ENCODE measurements around the gene B4GAT1.
"Not testable (repeated sequence)": the region's sequence is repeated elsewhere in the genome, so short reads cannot be mapped to it uniquely, and the experiment has no call there.

Gene B4GAT1

DNA sequence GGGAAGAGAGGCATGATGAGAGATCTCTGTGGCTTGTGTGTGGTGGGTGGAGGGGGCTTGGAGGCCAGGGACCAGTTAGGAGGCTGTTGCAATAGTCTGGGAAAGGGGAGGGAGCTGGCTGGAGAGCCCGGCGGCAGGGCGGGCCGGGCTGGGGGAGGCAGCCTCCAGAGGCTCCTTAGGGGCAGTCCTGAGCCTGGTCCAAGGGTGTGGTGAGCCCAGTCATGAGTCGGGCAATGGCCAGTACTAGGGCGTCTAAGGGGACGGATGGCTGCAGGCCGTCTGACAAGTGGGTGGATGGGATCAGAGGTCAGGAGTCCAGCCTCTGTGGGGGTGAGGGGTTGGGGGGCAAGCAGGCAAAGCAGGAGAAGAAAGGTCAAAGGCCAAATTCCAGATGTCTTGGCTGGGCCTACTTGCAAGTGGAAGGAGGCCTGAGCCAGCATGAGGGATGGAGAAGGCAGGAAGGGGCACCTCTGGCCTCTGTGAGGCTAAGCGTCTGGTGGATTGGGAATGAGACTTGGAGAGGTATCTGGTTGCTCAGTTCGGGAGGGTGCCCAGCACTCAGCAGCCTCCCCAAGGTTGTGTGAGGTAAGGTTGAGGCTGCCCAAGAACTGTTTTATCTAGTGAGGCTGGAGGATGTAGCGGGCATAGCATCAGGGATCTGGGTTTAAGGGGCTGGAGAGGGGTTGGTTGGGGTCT is 24.5 kb downstream of the B4GAT1 start:
- DNase-seq (ENCODE audit: low spot score) = peak; percentile 70

DNA sequence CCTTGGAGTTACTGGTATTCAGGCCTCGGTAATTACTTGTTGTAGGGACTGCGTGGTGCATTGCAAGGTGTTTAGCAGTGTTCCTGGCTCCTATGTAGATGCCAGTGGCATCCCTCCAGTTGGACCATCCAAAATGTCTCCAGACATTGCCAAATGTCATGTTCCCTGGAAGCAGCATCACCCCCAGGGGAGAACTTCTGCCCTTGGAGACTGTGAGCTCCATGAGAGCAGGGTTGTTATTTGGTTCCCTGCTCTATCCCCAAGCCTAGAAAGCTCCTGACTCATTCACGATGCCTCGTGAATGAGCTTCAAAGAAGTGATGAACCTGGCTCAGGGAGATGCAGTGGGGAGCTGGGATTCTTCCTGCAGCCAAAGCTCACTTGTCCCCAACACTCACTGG is 25.8 kb downstream of the B4GAT1 start:
- no peak for DNase-seq (ENCODE audit: low spot score)

DNA sequence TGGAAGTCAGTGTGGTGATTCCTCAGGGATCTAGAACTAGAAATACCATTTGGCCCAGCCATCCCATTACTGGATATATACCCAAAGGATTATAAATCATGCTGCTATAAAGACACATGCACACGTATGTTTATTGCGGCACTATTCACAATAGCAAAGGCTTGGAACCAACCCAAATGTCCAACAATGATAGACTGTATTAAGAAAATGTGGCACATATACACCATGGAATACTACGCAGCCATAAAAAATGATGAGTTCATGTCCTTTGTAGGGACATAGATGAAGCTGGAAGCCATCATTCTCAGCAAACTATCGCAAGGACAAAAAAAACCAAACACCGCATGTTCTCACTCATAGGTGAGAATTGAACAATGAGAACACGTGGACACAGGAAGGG is 26.7 kb downstream of the B4GAT1 start:
- not testable (repeated sequence) for DNase-seq (ENCODE audit: low spot score)

DNA sequence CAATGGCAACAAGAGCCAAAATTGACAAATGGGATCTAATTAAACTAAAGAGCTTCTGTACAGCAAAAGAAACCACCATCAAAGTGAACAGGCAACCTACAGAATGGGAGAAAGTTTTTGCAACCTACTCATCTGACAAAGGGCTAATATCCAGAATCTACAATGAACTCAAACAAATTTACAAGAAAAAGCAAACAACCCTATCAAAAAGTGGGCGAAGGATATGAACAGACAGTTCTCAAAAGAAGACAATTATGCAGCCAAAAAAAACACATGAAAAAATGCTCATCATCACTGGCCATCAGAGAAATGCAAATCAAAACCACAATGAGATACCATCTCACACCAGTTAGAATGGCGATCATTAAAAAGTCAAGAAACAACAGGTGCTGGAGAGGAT is 27.1 kb downstream of the B4GAT1 start:
- not testable (repeated sequence) for DNase-seq (ENCODE audit: low spot score)

DNA sequence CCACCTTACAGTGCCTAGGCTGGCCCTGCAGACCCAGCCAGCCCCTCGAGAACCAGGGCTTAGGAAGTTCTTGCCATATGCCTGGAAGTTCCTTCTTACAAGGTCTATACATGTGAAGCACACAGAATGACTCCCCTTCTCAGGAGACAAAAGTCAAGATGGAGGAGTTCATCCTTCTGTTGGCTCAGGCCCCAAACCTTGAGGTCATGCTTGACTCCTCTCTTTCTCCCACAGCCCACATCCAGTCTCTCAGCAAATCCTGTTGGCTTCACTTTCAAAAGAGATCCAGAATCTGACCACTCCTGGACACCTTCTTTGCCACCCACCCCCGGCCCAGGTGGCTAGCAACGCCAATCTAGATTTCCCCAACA is 28.8 kb downstream of the B4GAT1 start:
- no peak for DNase-seq (ENCODE audit: low spot score)

DNA sequence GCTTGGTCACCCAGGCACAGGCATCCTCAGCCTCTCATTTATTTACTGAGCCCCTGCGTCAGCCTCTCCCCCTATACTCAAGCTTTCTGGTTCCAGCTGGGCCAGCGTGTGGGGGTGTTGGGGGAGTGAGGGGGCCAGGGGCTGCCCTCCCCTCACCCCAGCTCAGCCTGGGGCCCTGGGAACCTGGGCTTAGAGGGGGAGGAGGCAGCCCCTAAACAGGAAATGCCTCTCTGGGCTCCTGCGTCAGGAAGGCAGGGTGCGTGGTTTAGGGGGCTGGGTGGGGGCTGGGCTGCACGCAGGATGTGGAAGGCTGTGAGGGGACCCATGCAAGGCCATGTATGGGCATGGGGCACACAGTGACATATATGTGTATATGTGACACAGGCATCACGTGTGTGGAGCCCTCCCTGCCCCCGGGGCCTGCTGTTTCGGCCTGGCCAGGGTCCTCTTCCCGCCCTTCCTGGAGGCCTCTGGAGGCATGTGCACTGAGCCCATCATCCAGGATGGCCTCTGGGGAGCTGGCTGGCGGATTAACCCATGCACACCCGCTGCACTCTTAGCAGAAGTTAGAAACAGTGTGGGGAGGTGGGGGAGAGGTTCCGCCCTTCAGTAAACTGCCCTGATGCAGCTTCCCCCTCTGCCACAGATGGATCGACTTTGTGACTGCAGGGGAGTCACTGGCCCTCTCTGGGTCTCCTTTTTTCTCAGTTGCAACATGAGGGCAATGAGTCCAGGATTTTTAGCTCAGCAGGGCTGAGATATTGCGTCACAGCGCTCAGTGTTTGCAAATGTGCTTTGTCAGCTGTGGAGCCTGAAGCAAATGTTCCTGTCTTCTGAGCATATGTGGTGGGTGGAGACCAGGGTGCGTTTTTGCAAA is 29.5 kb downstream of the B4GAT1 start:
- peak; percentile 59 for DNase-seq (ENCODE audit: low spot score)

DNA sequence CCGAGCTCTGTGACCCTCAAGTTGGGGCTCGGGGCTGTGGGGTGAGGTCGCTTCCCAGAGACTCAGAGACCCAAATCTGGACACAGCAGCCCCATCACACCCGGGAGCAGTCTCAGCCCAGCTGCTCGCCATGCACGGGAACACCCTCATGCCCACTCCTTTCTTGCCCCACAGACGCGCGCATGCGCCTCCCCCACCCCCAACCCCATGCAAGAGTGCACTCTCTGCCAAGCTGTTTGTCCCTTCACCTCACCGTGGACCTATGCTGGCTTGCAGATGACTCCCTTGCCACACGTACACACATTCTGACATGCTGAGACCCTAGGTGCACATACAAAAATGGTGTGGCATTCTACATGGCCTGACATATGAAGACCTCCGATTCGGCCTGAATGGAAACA is 30.1 kb downstream of the B4GAT1 start:
- peak; percentile 81 for DNase-seq (ENCODE audit: low spot score)

DNA sequence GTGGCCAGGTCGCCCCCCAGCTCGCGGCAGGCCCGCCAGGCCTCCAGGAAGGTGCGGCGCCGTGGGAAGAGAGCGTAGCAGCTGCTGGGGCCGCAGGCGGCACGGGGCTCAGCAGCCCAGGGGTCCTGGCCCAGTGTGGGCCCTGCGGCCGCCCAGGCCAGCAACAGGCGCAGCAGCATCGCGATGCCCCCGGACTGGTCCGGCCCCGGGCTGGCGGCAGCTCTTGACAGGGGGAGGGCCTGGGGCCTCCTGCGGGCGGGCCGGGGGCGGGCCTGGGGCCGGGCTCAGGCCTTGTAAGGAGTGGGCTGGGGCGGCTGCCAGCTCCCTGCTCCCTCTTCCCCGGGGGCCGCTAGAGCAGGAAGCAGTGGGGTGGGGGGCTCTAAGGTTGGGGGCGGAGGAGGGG is 30.6 kb downstream of the B4GAT1 start, which contains the start of gene CD248:
Gene CD248 (minus strand): TSS at position 196 of the 403 bp plus-strand sequence. CDS start 17 bp downstream, at position 179.
- peak; percentile 78 for DNase-seq (ENCODE audit: low spot score)

DNA sequence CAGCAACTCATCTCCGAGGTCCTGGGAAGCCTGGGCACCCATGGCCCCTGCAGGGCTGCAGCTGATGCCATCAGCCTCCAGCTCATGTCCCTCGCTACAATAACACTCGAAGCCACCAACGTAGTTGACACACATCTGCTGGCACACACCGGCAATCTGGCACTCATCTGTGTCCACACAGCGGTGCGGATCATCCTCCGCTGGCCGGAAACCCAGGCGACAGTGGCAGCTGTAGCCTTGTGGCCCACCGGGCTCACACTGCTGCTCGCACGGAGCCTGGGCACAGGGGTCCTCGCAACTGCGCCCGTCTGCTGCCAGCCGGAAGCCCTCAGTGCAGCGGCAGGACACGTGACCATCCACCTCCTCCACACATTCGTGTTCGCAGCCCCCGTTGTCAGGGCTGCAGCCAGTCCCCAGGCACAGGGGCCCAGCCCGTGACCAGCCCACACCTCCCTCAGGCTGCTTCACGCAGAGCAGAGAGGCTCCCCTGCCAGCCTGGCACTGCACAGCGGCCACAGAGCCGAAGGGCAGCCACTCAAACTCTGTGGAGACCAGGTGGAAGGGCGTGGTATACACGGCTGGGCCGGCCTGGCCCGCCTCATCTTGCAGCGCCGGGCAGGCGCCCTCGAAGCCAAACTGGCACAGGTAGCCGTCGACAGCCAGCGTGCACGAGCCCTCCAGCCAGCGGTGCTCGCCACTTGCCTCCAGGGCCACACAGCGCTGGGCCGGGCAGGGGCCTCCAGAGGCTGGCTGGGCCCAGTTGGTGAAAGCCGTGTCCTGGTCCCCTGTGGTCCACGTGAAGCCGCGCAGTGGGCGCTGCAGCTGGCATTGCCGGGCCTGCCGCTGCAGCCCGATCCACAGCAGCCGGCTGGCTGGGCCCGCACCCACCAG is 31.3 kb downstream of the B4GAT1 start:
- no peak for DNase-seq (ENCODE audit: low spot score)

DNA sequence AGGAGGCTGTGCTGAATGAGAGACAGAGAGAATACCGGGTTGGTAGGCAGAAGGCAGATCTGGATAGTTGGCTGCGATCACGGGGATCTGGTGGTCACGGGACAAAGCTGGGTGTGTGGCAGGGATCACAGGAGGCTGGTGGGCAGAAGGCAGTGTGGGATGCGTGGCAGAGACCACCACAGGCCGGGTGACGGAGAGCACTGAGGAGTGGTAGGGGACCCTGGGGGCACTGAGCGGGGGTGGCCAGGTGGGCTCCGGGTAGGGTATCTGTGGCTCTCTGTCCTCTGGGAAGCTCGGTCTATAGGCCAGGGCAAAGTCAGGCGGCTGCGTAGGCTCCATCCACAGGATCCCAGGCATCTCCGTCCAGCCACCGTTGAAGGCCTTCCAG is 31.9 kb downstream of the B4GAT1 start:
- DNase-seq (ENCODE audit: low spot score) = no peak

DNA sequence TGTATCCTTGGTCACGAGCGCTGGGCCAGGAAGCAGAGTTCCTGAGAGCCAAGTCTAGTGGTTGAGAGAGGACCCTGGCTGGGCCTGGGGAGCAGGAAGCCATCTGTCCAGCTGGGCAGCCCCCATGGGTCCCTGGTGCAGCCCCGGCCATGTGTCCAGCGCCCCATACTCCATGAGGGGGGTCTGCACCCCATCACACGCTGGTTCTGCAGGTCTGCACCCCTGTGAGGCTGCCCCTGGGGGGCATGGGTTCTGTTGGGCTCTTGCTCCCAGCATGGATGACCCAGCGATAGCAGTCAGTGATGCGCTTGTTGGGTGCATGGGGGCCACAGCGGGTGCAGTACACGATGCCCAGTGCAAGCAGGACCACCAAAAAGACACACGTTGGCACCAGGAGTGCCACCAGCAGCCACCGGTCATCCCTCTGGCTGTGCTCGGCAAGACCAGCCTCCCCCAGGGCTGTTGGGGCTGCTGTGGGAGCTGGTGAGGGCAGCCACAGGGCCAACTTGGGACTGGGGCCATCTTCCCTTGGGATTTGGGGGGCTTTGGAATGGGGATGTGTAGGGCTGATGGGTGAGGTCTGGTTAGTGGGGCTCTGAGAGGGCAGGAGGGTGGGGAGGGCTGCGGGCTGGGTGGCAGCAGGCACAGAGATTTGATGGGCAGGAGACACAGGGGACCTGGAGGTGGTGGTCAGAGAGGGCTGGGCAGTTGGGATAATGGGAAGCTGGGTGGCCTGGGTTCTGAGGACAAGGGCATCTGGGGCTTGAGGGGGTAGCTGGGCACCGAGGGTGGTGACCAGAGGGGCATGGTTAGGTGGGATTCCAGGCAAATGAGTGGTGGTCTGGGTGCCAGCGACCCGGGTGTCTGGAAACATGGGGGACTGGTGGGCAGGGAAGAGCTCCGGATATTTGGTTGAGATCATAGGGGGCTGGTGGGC is 32.6 kb downstream of the B4GAT1 start:
- no peak for DNase-seq (ENCODE audit: low spot score)

DNA sequence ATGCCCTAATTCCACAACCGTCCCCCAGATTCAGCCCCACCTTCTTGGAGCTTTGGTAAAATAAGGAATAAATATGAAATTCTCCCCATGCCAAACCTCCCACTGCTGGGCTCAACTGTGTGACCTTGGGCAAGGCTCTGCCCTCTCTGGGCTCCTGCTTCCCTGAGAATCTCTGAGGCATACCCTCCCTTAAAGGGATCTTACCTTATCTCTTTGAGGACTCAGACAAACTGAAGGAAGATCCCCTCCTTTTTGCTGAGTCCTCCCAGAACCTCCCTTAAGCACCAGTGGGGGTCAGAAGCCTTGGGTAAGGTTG is 33.3 kb downstream of the B4GAT1 start:
- no peak for DNase-seq (ENCODE audit: low spot score)

DNA sequence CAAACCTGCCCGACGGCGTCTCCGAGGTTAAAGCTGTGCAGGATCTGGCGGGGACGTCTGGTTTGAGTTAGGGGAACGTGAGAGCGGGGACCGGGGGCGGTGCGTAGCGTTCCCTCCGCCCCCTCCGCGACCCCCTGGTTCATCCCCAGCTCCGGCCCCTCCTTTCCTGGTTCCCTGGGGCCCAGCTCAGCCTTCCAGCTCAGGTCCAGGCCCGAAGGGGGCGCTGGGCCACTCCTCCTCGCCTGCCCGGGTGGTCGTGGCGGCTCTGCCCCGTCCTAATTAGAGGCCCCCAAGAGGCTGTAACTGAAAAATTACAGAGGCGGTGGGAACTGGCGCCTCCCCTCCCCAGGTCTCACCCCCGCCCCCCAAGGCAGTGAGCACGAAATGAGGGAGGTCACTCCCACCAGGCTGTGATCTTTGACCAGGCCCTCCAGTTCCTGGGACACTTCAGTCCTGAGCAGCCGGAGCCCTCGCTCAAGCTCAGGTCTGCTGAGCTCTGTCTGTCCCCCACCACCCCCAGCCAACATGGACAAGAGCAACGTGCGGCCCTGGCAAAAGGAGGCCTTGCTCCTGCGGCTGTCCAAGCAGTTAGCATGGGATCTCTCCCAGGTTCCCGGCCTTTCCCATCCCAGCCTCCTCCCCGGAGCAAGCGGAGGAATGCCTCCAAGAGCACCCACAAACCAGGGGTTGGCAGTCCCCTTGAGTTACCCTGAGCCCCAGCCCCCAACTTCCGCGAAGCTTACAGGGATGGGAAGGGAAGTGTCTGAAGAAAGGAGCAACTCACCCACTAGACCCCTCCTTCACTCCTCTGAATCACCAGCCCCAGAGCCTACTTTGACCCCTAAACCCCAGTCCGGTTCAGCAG is 33.9 kb downstream of the B4GAT1 start:
- DNase-seq (ENCODE audit: low spot score) = no peak

DNA sequence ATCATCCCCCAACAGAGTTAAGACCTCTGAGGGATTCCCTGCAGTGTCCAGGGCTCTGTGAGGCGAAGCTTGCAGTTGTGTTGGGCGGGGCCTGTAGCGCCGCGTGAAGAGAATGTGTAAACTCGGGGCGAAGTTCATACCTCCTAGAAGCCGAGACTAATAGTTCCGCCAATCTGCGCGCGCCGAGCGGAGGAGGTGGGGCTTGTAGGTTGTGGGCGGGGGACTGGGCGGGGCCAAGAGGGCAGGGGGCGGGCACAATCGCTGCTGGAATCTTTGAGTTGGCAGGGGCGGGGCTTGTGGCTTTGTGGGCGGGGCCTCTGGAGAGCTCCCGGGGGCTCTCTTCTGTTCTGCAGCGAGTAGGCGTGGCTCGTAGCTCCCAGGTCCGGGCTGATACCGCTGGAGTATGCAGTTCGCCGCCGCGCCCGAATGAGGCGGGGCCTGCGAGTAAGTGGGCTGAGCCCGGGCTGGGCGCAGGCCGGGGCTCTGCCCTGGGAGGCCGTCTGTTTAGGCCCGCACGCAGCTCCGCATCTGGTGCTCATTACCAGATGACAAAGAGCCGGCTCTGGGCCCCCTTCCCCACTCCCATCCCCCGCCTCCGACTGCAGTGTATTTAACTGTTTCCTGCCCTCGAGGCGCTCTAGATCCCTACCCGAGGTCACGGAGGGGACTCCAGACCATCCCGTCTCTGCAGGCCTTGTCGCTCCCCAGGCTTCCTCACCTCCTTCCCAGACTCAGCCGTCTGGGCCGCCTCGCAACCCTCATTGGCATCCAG is 34.7 kb downstream of the B4GAT1 start:
- DNase-seq (ENCODE audit: low spot score) = peak; percentile 96

DNA sequence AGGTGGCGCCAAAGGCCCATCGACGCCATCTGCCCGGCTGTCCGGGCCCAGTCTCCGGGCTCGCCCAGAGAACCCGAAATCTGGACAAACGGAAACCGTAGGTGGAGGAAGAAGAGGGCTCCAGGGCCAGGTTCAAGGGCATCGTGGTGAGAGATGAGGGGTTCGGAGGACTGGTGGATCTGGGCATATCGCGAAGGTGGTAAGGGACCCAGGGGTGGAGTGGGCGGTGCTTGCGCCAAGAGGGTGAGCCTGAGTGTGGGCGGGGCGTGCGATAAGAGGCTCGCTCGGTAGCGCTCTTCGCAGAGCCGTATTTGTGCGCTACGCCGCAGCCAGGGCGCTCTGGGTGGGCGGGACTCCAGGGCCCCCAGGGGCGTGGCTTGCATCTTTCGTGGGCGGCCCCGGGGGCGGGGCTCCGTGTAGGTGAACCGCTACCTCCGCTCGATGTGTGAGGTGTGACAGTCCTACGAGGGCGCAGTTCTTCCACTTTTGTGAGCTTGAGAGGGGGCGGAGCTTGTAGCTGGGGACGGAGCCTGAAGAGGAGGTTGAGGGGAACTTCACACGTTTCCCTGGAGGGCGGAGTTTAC is 35.4 kb downstream of the B4GAT1 start:
- peak; percentile 90 for DNase-seq (ENCODE audit: low spot score)

DNA sequence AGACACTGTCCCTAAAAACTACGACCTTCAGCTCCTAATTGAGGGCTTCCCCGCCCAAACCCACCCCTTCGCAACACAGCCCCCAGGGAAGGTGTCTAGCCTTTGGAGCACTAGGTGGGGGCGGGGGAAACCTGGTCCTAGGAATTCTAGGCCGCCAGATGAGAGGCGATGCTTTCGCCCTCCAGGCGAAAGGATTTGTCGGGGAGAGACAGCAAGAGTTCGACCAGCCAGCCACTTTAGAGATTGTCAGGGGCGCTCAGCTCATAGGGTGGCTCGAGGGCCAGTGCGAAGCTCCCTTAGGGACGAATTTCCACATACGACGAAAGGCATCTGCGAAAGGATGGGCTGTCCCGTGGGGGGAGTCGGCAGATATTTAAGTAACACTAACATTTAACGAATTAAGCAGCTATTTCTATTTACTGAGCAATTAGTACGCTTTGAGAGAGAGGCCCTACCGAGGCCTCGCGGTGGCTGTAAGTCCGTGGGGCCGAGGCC is 35.9 kb downstream of the B4GAT1 start:
- no peak for DNase-seq (ENCODE audit: low spot score)

DNA sequence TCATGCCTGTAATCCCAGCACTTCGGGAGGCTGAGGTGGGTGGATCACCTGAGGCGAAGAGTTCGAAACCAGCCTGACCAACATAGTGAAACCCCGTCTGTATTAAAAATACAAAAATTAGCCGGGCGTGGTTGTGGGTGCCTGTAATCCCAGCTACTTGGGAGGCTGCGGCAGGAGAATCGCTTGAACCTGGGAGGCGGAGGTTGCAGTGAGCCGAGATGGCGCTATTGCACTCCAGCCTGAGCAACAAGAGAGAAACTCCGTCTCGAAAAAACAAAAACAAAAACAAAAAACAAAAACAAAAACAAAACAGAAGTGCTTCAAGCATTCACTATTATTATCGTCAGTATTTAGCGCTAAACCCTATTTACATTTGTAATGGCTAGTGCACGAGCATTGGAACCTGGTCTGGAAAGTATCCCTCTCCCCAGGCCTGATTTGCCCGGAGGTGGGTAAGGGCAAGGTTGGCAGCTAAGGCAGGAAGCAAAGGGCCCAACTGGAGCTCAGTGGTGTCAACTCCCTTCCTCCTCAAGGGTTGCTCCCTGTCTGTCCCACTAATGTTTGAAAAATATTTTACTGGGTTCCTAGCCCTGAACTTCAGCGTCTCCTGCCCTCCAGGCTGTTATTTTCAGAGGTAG is 36.5 kb downstream of the B4GAT1 start:
- DNase-seq (ENCODE audit: low spot score) = not testable (repeated sequence)

DNA sequence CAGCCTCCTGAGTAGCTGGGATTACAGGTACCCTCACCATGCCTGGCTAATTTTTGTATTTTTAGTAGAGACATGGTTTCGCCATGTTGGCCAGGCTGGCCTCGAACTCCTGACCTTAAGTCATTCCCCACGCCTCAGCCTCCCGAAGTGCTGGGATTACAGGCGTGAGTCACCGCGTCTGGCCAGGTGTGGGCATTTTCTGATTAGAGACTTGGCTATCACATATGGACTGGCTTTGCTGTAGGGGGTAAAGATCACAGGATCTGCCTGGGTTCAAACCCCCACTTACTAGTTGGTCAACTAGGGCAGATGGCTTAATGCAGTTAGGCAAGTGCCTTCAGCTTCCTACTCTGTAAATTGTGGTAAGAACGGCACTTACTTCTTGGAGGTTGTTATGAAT is 37.1 kb downstream of the B4GAT1 start:
- DNase-seq (ENCODE audit: low spot score) = no peak

DNA sequence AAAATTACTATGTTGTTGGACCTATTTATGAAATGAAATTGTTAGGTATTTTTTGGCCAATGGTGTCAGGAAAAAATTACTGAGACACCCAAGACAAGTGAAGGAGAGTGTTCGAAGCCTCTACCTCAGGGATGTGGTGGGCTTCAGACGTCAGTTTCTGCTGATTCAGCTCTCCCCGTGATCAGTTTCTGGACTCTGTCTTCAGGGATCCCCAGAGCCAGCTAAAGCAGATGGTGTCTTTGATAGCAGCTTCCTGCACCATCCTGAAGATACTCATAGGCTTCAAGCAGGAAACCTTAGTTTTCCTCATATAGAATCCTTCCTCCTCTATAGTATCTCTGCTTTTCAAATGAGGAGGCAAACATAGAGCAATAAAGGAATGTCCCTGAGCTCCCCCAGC is 38.0 kb downstream of the B4GAT1 start:
- DNase-seq (ENCODE audit: low spot score) = no peak

Measured in AG20443 (cell line).